Fibroblast of skin of abdomen (primary cell): ENCODE measurements around the gene USP5.

Source experiments
- DNase-seq: peaks from one replicate; pipeline ENCODE4 v3.0.0-alpha.2; 2013

The USP5 gene

GRCh38 chr12:6826125-6826733, 25.7 kb upstream of the USP5 start:
- no peak for DNase-seq

GRCh38 chr12:6826734-6827436, 25.1 kb upstream of the USP5 start:
- DNase-seq, result no peak

GRCh38 chr12:6827437-6827911, 24.5 kb upstream of the USP5 start:
- peak; percentile 85 for DNase-seq

GRCh38 chr12:6827982-6828780, 23.8 kb upstream of the USP5 start, which contains the start of gene P3H3:
Gene P3H3, plus strand, starts transcription at chr12:6828407. Its CDS starts 34 bp downstream, at chr12:6828441.
- peak; percentile 62 for DNase-seq

GRCh38 chr12:6828781-6829535, 23.0 kb upstream of the USP5 start:
- peak; percentile 60 for DNase-seq

GRCh38 chr12:6829536-6830220, 22.3 kb upstream of the USP5 start:
- peak; percentile 50 for DNase-seq

GRCh38 chr12:6830286-6830890, 21.6 kb upstream of the USP5 start:
- no peak for DNase-seq

GRCh38 chr12:6830999-6831398, 21.0 kb upstream of the USP5 start:
- DNase-seq, result no peak

GRCh38 chr12:6831450-6831995, 20.4 kb upstream of the USP5 start:
- DNase-seq, result no peak

GRCh38 chr12:6832125-6832524, 19.8 kb upstream of the USP5 start:
- DNase-seq, result no peak

GRCh38 chr12:6833189-6833890, 18.6 kb upstream of the USP5 start:
- no peak for DNase-seq

- DNase-seq, result no peak
These were observed 17.7 kb upstream of the USP5 start for GRCh38 chr12:6834254-6834653.

- DNase-seq, result no peak
These were observed 17.1 kb upstream of the USP5 start for GRCh38 chr12:6834873-6835272.

- DNase-seq, result no peak
These were observed 15.1 kb upstream of the USP5 start for GRCh38 chr12:6836851-6837250.

- no peak for DNase-seq
These were observed 14.4 kb upstream of the USP5 start for GRCh38 chr12:6837370-6838060.

- no peak for DNase-seq
These were observed 13.1 kb upstream of the USP5 start for GRCh38 chr12:6838854-6839253.

- DNase-seq, result no peak
These were observed 12.3 kb upstream of the USP5 start for GRCh38 chr12:6839482-6840201.

- DNase-seq, result no peak
These were observed 11.6 kb upstream of the USP5 start for GRCh38 chr12:6840330-6840729.
